HG02588 (cell line): ENCODE data around the gene CELSR1.

Experiments
- ATAC-seq: cut with Tn5 transposase; IDR thresholded peaks from one replicate; pipeline ENCODE4 v1.9.1; 2021; ENCODE audit warnings: mild to moderate bottlenecking, moderate library complexity; ENCODE audit not compliant: unreplicated experiment

CELSR1 gene

GRCh38 chr22:46429325-46429853 lies 108.0 kb downstream of the CELSR1 start:
- ATAC-seq = no peak

- no peak for ATAC-seq
Observed at GRCh38 chr22:46428602-46429324, 108.7 kb downstream of the CELSR1 start.

DNA sequence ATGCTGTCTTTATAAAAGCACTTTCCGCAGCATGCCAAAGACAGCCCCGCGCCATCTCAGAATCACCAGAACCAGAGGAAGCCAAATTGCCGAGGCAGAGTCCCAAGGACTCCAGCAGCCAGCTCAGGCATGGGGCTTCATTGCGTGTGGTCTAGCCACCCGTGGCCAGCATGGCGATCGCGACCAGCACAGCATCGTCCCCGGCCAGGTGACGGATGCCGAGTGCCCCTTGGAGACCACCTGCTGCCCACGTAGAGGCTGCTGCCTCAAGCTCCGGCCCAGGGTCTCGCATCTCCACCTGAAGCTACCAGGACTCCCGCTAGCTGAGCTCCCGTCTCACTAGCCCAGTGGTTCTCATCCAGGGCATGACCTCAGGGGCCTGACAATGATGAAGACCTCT lies 109.2 kb downstream of the CELSR1 start:
- no peak for ATAC-seq

GRCh38 chr22:46425016-46425415 lies 112.4 kb downstream of the CELSR1 start:
- no peak for ATAC-seq

DNA sequence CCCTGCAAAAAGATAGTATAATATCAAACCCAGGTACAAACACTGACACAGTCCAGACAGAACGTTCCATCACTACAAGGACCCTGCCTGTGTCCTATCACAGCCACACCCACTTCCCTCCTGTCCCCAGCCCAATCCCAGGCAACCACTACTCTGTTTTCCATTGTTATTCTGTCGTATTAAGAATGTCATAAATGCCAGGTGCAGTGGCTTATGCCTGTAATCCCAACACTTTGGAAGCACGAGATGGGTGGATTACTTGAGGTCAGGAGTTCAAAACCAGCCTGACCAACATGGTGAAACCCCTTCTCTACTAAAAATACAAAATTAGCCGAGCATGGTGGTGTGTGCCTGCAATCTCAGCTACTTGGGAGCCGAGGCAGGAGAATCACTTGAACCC lies 112.9 kb downstream of the CELSR1 start:
- ATAC-seq = no peak

DNA sequence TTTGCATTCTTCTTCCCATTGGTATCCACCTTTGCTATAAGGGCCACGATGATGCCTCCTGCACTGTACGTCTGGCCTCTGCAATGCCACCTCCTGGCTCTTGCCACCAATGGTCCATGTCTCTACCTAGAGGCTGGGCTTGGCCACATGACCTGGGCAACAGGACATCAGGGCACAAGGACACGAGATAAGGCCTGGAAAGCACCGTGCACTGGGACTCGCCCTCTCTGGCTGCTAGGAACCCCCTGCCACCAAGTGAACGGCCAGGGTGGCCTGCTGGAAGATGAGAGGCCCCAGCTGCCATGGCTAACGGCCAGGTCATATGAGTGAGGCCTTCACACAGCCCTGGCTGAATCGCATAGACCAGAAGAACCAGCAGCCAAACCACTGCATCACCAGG lies 114.5 kb downstream of the CELSR1 start:
- no peak for ATAC-seq

DNA sequence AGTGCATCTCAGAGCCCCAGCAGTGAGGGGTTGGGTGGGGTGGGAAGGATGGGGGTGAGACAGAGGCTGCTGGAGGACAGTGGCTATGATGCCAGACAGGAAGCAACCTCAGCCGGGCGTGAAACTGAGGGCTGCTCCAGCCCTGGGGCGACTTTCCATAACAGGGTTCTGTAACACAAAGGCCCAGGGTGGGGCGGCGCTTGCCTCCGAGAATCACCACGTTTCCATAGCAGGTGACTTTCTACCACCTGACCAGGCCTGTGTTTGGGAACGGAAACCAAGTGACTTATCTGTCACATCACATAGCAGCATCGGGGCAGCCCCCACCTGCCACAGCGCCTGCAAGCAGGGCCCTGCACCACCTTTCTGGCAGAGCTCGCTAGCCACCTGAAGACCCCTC lies 116.2 kb downstream of the CELSR1 start:
- no peak for ATAC-seq

DNA sequence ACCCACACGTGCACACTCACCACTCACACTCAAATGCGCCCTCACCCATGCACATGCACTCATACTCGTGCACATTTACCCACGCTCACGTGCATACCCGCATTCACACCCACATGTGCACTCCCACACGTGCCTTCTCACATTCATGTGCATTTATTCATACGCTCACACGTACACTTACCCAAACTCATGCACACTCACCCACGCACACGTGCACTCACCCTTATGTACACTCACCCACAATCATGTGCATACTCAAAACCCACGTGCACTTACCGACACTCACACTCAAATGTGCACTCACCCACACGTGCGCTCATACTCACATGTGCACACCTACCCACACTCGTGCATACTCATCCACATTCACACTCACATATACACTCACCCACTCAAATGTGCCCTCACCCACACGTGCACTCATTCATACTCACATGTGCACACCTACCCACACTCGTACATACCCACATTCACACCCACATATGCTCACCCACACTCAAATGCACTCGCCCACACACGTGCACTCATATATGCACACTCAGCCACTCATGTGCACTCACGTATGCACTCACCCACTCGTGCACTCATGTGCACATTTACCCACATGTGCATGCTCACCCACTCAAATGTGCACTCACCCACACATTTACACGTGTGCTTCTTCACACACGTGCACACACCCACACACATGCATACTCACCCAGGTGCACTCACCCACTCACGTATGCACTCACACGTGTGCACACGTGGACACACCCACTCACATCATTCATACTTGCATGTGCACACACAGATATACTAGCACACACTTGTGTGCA lies 117.5 kb downstream of the CELSR1 start:
- no peak for ATAC-seq

GRCh38 chr22:46418827-46419226 lies 118.6 kb downstream of the CELSR1 start:
- no peak for ATAC-seq

DNA sequence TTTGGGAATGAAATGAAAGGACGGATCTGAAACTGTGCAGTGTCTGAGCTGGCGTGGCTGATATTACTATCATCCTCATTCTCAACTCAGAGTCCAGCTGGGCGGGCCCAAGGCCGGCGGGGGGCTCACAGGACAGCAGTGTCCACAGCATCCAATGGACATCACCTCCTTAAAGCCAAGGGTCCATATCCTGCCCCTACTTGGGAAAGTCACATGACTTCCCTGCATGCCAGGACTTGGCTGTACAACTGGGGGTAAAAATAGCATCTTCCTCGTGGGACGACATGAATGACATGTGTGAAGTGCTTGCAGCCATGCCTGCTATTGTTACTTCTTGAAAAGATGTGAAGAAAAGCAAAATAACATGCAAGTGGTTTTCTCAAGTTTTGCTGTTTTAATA lies 119.7 kb downstream of the CELSR1 start:
- ATAC-seq = no peak

- ATAC-seq = no peak
Observed at GRCh38 chr22:46416891-46417580, 120.4 kb downstream of the CELSR1 start.

DNA sequence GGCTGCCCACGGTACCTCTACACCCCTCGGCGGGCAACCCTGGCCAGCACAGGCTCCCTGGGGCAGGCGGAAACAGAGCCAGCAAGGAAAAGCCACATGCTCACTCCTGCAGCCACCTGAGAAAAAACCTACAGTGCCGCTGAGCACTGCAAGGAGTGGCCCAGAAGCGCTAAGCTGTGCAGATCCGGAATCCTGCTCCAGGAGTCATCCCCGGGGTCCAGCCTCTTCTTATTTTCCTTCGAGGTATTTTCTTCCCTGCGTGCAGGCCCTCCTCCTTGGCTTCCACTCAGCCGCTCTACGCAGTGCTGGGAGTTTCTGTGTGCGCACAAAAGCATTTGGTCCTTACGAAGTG lies 120.9 kb downstream of the CELSR1 start:
- ATAC-seq = no peak

- ATAC-seq = no peak
Observed at GRCh38 chr22:46415776-46416519, 121.5 kb downstream of the CELSR1 start.

DNA sequence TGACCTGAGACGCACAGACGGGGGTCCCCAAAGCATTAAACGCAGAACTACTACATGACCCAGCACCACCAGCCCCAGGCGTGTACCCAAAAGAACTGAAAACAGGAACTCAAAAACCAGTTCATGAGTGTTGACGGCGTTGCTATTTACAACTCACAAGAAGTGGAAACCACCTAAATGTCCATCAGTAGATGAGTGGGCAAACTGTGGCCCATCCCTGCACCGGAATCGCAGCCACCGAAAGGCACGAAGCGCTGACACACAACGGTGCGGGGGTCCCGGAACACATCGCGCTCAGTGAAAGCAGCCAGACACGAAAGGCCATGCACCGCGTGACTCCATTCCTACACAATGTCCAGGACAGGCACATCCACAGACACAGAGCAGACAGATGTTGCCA lies 122.7 kb downstream of the CELSR1 start:
- ATAC-seq = no peak

DNA sequence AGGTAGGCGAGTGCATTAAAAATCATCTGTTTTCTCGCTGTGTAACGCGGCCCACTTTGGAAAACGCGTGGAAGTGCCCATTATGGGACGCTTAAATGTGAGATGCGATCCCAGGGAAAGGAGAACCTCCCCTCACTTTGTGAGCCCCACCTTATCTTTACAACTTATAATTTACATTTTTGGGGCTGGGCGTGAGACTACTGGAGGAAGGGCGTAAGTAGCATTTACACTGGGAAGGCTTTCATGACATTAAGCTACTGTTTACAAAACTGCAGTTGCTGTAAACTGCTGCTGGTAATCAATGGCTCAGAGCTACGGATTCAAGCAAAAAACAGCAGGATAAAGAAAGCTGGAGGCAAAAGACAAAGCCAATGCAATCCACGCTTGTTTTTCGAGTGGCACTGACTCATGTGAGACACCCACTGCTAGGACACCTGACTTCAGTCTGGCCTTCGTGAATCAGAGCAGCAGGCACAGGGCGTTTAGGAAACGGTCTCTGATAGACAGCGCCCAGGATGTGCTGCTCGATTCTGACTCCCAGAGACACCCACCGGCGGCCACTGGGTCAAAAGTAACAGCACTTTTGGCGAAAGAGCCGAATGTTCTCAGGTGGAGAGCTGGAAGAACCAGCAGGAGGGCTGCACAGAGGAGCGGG lies 123.6 kb downstream of the CELSR1 start:
- ATAC-seq = no peak

GRCh38 chr22:46411347-46411746 lies 126.1 kb downstream of the CELSR1 start:
- ATAC-seq = no peak

- no peak for ATAC-seq
Observed at GRCh38 chr22:46410291-46410808, 127.1 kb downstream of the CELSR1 start.

- ATAC-seq = no peak
Observed at GRCh38 chr22:46409631-46410210, 127.7 kb downstream of the CELSR1 start.

- no peak for ATAC-seq
Observed at GRCh38 chr22:46408568-46409506, 128.6 kb downstream of the CELSR1 start.
